CD4-positive, alpha-beta T cell treated with Interferon alpha-2 for 1 hour (primary cell): ENCODE data around the gene MYO5A.
A peak's percentile ranks its signal among the peaks of the same experiment; 100 is the strongest.
"Not testable (repeated sequence)": the region's sequence is repeated elsewhere in the genome, so short reads cannot be mapped to it uniquely, and the experiment has no call there.

Experiments
- DNase-seq, 2 donors: peaks; one replicate each; pipeline ENCODE4 v3.0.0-alpha.2; 2020 to 2022

MYO5A gene

DNA sequence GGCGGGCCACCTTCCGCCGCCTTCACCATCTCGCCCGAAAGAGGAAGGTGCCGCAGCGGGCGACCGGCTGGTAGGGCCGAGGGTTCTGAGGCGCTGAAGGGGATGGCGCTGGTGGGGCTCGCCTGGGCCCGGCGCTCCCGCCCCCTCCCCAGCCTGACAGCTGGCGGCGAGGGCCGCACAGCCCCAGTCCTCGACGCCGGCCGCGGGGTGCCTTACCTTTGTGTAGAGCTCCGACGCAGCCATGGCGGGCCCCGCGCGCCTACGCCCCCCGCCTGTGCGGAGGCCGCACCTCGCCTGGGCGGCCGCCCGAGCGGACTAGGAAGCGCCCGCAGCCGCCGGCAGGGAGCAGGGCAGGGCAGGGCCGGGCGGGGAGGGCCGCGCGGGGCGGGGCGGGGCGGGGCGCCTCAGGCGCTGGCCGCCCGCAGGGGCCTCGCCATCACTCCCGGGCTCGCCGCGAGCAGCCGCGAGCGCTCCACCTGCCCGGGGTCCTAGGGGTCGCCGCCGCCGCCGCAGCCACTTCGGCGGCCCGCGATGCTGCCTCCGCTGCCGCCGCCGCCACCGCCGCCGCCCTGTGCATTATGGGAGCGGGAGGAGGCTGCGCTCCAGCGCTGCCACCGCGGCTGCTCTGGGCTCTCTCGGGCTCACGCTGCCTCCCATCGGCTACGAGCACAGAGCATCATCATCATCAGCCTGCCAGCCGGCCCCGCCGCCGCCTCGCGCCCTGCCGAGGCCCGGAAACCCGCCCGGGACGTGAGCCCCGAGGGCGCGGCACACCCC, at the start of gene MYO5A:
MYO5A (minus strand) TSS at position 317 of the 777 bp plus-strand sequence; CDS start at position 243, 74 bp downstream.
- DNase-seq, result peak; percentile 82 to 88

DNA sequence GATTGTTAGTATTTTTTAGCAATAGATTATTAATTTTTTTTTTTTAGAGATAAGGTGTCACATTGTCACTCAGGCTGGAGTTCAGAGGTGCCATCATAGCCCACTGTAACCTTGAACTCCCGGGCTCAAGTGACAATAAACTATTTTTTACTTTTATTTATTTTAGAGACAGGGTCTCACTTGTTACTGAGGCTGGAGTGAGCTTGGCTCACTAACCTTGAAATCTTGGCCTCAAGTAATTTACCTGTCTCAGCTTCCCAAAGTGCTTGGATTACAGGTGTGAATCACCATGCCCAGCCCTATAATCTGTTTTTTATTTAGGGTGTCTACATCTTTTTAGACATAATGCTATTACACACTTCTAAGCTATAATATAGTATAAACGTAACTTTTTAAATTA, 48.0 kb upstream of the MYO5A start:
- DNase-seq, result no peak

DNA sequence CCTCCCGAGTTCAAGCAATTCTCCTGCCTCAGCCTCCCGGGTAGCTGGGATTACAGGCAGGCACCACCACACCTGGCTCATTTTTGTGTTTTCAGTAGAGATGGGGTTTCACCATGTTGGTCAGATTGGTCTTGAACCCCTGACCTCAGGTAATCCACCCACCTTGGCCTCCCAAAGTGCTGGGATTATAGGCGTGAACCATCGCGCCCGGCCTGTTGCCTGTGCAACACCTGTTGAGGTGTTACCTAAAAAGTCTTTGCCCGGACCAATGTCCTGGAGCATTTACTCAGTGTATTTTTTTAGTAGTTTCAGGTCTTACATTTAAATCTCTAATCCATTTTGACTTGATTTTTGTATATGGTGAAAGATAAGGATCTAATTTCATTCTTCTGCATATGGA, 46.9 kb upstream of the MYO5A start:
- DNase-seq, result not testable (repeated sequence)

DNA sequence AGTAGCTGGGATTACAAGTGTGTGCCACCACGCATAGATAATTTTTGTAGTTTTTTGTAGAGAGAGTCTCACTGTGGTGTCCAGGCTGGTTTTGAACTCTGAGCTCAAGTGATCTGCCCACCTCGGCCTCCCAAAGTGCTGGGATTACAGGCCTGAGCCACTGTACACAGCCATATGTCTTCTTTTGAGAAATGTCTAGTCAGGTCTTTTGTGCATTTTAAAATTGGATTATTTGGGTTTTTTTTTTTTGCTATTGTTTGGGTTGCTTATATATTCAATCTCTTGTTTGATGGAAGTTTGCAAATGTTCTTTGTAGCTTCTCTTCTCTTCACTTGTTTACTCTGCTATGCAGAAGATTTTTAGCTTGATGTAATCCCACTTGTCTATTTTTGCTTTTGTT, 46.4 kb upstream of the MYO5A start:
- no peak for DNase-seq

DNA sequence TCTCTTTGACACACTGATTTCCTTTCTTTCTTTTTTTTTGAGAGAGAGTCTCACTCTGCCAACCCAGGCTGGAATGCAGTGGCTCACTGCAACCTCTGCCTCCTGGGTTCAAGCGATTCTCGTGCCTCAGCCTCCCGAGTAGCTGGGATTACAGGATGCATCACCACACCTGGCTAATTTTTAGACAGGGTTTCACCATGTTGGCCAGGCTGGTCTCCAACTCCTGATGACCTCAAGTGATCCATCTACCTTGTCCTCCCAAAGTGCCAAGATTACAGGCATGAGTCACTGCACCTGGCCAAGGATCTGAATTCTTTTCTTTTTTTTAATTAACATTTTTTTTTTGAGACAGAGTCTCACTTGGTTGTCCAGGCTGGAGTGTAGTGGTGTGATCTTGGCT, 45.9 kb upstream of the MYO5A start:
- not testable (repeated sequence) for DNase-seq

DNA sequence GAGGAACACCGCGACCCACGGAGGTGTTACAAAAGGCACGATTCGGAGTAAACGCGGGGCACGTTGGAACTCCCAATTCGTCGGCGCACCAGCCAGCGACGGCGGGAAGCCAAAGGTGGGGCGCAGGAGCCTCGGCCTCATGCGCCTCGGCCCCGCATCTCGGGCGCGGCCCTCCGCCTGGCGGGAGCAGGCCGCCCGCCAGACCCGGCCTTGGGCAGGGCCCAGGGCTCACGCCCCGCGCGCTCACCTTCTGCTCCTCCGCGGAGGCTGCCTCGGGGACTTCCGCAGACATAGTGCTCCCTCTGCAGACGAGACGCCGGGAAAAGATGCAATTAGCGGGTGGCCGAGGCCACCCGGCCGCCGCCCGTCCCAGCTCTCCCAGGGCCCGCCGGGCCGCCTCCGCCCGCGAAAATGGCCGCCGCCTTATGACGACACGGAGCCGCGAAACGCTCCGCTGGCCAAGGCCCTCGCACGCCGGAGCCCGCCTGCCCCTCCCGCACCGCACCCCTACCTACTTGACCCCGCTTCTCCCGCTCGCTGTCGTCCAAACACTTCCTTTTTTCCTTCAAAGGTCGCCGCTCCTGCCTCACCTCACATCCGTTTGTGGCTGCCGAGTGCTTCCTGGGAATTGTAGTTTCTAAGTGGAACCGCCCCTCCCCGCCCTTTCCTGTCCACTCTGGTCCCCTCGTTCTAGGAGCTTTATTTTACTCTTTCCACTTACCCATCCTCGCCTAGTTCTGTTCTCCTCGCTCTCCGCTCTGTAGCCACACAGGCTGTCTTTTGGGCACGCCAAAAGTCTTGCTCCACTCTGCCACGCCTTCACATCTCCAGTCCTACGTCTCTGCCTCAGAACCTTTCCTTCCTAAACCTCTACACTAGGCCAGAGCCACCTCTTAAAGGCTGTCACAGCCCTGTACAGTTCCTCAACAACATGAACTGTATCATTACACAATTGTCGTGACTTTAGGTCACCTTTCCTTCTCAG, 40.2 kb upstream of the MYO5A start, which contains the start of gene ARPP19:
ARPP19 (minus strand) TSS at position 430 of the 985 bp plus-strand sequence; CDS start at position 292, 138 bp downstream.
- DNase-seq, result peak; percentile 88 to 89

DNA sequence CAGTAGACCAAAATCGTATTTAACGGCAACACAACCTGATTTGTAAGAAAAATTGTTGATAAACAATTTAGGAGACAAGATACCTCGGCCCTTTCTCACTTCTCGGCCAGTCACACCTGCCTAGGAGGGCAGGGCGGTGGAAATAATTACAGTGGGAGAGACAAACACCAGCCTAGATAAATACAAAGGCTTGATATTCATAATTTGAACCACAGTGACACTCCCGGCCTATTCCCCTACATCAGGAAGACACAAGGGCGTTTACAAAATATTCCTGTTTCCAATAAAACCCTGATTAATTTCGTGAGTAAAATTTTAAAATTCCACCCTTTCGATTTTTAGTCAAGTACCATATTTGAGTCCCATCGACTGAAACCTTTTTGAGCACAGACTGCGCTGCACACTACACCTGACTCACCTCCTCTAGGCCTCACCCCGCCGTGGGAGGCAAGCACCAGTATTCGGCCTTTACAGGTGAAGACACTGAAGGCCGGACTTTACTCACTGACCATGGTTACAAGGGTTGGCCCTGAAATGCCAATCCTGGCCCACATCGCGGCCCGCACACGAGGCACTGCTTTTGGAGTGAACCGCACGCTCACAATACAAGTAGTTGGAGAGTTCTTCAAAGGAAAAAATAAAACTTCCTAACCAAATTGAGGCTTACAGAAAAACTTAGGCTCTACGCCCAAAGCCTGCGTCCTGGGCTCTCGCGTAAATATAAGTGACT, 39.4 kb upstream of the MYO5A start:
- DNase-seq, result peak in 1 of 2 donors; percentile 39

DNA sequence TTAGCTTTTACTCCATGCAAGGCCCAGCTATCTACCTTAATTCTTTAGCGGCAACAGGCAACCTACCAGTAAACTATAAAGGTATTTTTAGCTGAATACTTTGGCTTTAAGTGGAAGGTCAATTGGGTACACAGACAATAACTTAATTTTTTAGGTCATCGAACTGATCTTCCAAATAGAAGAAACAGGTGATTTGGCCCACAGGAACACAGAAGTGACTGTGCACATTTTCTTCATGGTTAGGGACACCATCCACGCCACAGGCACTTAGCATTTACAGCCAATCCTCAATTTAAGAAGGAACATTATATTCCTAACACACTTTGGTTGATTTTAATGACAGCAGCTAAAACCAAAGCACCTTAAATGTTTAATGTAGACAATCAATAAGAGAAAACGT, 38.2 kb upstream of the MYO5A start:
- no peak for DNase-seq

DNA sequence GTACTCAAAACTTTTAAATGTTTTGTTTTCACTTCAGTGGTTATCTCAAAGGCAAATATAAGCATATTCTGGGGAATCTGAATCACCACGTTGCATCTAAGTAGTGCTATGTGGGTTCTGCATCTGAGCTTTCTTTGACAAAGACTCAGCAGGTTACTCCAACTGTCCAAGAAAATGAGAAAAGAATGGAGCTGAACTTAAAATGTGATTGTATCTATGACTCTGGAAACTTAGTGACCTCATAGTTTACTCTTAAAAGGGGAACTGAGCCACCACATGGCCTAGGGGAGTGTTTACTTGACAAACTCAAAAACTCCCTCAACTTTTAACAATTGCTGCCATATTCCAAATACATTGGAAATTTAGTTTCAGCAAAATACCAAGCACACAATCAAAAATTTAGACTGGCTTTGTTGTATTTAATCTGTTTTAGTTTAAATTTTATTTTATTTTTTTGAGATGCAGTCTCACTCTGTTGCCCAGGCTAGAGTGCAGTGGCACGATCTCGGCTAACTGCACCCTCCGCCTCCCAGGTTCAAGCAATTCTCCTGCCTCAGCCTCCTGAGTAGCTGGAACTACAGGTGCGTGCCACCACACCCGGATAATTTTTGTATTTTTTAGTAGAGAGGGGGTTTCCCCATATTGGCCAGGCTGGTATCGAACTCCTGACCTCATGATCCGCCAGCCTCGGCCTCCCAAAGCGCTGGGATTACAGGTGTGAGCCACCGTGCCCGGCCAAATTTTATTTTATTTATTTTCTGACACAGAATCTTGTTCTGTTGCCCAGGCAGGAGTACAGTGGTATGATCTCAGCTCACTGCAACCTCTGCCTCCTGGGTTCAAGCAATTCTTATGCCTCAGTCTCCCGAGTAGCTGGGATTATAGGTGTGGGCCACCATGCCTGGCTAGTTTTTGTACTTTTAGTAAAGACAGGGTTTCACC, 37.0 kb upstream of the MYO5A start:
- not testable (repeated sequence) for DNase-seq

DNA sequence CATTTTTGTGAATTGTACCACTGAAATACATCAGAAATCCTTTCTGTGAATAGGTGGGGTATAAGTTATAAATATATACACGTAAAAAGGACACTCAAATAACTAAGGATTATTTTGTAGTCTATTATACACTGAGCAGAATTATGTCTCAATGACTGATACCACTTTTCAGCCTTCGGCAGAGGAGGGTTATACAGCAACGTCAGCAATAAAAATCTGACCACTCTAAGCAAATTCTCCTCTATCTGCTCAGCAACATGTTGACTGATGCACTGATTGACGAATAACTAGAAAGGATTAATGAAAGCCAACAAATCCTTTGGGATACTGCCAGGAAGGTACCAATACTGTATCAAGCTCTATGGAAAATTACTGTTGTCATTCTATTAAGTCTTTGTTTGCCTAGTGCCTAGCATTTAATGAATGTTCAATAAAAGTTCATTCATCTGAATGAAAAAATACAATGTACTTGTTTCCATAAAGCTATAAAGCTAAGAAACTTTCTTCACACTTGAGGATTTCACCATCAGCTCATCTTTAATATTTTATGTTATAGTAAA, 34.9 kb upstream of the MYO5A start:
- no peak for DNase-seq

DNA sequence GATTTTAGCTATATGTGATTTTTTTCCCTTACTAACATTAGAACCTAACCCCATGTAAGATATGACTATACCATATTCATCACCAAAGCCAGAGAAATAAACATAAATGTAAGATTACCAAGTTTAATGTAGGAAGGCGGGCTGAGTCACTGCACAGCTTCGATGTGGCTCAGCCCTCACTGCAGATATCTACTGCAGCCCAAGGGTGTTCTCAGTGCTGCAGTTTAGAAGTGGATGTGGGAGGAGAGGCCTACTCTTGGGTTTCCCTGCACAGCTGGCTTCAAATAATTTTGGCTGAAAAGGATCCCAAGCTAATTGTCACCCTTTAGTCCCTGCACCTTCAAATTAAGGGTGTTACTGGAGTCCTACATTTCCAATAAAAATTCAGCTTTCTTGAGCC, 30.9 kb upstream of the MYO5A start:
- DNase-seq, result no peak

DNA sequence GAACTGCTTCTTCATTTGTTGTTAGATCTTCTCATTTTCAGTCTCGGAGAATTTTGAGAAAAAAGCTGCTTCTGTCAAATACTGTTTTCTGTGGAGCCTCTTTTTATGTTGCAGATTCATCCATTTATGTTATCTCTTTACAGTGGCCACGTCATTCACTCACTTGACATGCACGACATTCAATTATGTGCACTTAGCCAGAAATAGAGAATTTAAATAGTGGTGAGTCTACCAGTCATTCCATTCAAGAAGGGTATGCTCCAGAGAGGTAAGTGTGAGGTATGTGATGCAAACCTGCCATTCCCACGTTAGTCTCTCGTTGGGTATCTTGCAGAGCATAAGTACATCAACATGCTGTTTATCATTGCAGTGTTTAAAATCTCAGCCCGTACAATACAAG, 30.3 kb upstream of the MYO5A start:
- DNase-seq, result no peak

DNA sequence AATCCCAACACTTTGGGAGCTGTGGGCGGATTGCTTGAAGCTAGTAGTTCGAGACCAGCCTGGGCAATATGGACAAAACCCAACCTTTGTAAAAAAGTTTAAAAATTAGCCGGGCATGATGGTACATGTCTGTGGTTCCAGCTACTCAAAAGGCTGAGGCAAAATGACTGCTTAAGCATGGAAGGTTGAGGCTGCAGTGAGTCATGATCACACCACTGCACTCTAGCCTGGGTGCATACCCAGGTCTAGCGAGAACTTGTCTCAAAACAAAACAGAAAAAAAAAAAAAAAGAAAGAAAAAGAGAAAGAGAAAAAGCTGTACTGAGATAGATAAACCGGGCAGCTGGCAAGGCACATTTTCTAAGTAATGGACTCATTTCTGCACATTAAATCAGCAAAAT, 29.5 kb upstream of the MYO5A start:
- DNase-seq, result peak in 1 of 2 donors; percentile 39

DNA sequence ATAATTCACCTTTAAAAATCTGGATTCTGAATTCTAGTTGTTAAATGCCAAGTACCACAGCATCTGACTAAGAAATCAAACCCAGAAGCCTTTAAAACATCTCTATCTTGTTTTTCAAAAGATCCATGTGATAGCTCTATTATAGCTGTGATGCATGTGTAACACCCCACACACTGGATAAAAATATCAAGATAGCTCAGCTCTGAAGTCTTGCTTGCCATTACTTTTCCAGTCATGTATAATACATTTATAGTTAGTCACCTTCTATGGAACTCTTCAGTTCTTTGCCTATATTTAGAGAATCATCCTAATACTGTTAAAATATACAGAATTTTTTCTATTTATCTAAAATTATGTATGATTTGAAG, 28.6 kb upstream of the MYO5A start:
- DNase-seq, result no peak

DNA sequence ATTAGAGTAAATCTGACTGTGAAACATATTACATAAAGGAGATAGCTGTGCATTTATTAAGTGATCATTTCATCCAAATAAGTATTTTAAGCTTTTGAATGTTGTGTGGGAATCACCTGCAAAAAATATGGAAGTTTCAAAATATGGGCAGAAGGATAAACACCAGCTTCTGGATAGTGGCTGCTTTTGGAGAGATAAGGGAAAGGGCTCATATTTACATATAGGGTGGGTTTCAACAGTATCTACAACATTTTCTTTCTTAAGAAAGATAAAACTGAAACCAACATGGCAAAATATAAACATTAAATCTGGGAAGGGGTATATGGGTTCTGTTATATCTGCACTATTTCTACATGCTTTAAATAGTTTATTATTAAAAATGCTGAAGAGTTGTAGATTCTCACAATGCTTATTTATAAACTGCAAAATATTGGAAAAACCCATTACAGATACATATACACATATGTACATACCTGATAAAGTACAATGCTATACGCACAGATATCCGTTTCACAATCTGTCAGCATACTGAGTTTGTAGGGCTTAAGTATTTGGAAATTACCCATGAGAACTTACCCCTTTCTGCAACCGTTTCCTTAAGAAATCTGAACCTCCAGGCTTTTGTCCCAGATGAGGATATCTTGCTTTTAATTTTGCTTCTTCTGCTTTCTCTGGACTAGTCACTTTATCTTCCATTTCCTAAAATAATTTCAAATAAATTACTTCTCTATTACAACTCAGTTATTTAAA, 28.0 kb upstream of the MYO5A start:
- DNase-seq, result no peak

DNA sequence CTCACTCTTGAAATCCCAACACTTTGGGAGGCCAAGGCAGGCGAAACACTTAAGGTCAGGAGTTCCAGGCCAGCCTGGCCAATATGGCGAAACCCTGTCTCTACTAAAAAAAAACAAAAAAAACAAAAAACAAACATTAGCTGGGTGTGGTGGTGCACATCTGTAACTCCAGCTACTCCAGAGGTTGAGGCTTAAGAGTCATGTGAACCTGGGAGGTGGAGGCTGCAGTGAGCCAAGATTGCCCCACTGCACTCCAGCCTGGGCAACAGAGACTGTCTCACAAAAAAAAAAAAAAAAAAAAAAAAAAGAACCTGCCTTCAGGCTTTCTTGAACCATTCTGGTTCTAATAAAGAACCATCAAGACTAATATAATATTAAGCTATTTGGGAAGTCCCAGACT, 23.6 kb upstream of the MYO5A start:
- DNase-seq, result no peak

DNA sequence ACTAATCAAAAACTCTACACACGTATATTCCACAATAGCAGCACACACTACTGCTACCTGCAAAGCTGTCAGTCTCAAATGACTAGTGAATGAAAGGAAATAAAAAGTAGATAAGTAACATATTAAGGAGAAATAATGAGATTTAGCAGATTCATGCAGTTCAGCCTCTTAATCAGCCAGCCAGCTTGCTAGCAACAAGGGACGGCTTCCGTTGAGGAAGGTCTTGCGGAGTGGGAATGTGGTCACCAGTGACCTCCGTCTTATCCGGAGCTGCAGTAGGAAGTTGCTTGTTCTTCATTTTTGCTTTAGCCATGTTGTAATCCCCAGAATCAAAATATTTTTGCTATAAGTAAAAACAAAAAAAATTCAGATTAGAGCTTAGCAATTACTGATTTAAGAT, 23.1 kb upstream of the MYO5A start:
- DNase-seq, result no peak

DNA sequence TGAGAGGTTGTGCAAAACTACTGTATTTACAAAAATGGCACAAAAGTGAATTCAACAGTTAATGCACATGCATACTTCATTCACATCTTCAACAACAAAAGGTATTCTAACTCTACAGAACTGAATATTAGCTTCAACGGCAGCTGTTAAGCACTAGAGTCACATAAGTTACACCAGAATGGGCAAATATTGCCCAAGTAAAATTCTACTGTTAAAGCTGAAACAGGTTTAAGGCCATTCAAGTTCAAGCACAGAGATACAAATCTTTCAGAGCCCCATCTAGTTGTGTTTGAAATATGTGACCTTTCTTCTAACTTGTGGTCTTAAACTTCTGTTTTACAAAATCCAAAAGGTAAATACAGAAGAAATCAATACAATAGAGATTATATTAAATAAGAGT, 22.5 kb upstream of the MYO5A start:
- not testable (repeated sequence) for DNase-seq

DNA sequence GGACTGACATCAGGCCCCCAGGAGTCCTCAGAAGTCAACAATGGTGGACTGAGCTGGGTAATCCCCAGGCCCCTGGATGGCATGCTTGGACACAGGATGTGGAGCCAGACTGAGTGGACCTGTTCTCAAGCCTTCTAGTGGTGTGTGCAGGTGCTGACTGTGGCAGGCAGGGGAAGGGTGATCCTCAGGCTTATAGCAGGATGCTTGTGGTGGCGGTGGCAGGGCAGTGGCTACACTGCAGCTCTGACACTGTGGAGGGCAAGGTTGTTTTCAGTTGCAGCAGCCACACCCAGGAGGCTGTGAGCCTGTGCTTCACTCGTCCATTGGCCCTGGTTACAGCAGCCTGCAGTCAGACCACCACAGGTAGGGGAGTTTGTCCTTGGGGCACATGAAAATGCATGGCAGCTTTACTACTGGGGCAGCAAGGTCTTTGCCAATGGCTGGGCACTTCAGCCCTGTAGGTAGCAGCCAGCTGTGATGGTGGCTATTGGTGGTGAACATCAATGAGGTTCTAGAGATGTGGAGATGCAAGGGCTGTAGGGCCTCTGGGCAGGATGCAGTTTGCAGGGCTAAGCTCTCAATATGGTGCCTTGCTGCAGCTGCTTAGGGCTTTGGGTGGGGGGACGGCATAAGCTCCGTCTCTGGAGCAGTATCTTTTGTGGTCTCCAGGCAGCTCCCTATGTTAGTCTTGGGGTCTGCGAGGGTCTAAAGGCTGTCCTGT, 17.5 kb upstream of the MYO5A start:
- DNase-seq, result peak in 1 of 2 donors; percentile 17
